HG03280 (cell line): ENCODE data around the gene TTLL13.

ENCODE experiments used
- ATAC-seq: cut with Tn5 transposase; IDR thresholded peaks from one replicate; pipeline ENCODE4 v1.9.1; 2021; ENCODE audit warnings: mild to moderate bottlenecking, moderate library complexity; ENCODE audit not compliant: unreplicated experiment

The TTLL13 gene

DNA sequence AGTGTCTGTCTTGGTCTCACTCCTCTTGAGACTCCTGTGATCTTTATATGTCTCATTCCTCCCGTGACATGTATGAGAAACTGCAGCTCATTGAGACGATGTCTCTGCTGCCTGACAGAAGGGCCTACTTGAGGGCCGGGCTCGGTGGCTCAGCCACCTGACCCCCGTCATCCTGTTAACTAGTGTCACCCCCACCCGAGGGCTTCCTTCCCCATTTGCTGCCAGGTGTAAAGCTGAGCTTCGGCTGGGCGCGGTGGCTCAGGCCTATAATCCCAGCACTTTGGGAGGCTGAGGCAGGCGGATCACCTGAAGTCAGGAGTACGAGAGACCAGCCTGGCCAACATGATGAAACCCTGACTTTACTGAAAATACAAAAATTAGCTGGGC, 35.5 kb upstream of the TTLL13 start:
- ATAC-seq: no peak

DNA sequence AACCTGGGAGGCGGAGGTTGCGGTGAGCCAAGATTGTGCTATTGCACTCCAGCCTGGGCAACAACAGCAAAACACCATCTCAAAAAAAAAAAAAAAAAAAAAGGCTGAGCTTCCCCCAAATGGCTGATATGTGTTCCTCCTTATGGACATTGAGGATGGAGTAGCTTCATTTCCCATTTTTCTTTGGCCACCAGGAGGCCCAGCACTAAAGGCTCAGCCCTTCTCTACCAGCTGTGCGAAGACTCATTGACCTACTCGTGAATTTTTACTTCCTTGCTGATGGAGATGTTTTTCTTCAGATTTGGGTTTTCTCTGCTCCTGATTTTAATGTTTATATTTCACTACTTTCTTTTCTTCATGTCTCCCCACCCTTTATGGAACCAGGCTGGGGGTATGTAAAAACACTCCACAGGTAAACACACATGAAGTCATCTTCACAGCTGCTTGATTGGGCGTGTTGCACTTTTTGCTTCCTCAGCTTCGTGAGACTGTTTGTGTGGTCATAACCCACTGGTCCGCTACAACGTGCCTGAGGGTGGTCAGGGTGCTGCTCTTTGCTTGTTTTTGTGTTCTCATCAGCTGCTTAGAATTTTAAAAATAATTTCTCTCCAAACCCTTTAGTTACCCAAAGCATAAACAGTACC, 34.7 kb upstream of the TTLL13 start:
- ATAC-seq: no peak

DNA sequence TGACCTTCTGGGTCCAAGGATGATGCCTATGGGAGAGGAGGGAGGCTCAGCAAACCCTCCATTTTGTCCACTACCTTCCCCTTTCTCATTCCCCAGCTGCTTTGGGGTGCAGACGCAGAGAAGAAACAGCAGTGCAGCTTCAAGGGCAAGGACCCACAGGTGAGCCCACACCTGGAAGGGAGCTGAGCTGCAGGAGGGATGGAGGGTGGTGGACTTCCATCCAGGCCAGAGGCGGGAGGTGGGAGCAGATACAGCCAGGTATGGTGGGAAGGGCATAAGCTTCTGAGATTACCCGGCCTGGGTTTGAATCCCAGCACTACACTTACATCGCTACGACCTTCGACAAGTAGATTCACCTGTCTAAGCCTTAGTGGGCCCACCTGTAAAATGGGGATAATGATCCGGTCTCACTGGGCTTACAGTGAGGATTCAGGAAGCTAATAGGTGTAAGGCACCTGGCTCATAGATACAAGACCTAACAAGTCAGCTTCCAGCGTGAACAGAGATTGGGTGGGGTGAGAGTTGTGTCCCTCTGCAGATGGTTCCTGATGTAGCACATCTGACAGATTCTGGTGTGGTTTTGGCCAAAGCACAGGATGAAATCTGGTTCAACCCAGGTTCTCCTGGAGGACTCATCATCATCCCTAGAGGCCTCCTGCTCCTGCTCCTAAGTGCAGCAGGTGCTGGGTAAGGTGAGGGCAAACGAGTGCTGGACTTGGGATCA, 31.5 kb upstream of the TTLL13 start:
- ATAC-seq: no peak

DNA sequence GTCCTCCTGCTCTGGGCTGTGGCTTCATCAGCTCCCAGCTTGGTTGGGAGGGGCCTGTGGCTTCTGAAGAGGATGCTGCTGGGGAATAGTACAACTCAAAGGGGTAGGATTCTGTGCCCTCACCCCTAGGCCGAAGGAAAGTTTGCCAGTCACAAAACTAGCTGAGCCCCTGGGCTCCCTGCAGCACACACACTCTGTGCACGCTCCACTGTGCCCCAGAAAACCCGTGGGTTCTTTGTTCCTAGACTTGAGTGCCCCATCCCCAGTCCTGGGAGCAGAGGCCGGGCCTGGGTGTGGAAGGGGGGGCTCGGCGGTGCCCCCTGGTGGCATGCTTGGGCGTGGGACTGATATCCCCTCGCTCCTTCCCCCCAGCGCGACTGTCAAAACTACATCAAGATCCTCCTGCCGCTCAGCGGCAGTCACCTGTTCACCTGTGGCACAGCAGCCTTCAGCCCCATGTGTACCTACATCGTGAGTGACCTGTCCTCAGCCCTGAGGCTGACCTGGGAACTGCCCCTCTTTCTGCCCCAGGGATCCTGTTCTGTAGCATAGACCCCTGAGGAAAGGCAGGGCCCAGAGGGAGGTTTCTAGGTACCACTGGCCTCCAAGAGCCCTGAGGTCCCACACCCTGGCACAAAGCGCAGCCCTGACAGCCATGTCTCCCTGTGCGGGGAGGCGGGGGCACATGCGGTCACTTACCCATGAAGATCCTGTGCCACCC, 29.8 kb upstream of the TTLL13 start:
- no peak for ATAC-seq

GRCh38 chr15:90221246-90221900, 28.0 kb upstream of the TTLL13 start:
- no peak for ATAC-seq

DNA sequence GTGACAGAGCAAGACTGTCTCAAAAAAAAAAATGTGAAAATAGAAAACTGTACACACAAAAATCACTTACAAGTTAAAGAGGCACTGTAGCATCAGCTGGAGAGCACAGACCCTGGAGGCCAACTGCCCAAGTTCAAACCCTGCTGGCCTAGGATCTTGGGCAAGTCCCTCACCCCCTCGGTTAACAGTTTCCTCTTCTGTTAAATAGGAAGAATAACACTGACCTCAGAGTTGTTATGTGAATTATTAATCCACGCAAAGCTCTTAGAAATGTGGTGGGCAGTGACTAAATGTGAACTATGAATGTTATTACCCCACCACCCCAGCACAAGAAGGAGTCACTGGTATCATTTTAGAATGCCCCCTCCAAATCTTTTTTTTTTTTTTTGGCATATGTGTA, 26.8 kb upstream of the TTLL13 start:
- ATAC-seq: no peak

GRCh38 chr15:90223441-90224165, 25.8 kb upstream of the TTLL13 start:
- no peak for ATAC-seq

DNA sequence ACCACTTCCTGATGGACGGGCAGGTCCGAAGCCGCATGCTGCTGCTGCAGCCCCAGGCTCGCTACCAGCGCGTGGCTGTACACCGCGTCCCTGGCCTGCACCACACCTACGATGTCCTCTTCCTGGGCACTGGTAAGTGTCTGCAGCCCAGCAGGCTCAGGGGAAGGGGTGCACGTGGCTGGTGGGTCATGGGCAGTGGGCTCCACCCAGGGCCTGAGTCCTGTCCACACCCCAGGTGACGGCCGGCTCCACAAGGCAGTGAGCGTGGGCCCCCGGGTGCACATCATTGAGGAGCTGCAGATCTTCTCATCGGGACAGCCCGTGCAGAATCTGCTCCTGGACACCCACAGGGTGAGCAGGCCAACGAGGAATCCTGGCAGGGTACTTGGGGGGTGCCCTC, 24.3 kb upstream of the TTLL13 start:
- no peak for ATAC-seq

DNA sequence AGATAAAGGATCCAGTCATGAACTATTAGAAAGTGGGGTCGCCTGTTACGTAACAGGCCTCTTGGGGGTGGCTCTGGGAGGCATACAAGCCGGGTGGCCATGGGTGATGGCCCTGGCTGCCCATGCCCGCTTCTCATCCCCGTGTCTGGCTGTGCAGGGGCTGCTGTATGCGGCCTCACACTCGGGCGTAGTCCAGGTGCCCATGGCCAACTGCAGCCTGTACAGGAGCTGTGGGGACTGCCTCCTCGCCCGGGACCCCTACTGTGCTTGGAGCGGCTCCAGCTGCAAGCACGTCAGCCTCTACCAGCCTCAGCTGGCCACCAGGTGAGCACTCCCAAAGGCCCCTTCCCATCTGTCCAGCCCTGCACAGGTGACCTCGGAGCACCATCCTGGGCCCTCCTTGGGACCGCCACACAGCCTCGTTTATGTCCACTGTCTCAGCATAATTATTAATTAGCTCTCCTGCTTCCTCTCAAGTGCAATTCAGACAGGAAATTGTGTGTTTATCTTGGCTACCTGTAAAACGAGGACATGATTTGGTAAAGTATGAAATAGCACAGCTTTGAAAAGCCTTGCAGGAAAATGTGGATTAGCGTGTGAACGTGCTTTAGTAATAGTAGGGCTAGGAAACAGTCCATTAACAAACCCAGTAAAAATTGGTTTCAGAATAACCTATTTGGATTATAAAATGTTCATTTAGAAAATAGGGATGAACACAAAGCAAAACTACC, 23.7 kb upstream of the TTLL13 start:
- no peak for ATAC-seq

- ATAC-seq: no peak
Observed at GRCh38 chr15:90227336-90227735, 22.0 kb upstream of the TTLL13 start.

GRCh38 chr15:90227816-90228772, 21.3 kb upstream of the TTLL13 start:
- no peak for ATAC-seq

GRCh38 chr15:90228960-90229359, 20.4 kb upstream of the TTLL13 start:
- no peak for ATAC-seq

DNA sequence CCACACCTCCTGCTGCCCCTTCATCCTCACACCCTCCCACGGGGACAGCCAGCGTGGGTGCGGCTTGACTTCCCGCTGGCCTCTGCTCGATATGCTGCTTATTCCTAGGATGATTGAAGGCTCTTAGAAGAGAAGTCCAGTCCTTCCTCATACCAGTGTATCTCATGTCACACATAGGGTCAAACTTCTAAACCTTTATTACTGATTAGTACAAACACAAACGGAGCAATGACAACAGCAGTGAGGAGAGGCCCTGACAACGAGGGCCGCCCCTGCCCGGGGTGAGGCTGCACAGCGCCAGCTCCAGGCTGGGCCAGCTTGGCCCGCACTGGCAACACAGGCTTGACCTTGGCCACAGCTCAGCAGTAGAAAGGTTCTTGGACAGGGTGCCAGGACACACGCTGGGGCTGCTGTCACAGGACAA, 19.3 kb upstream of the TTLL13 start:
- ATAC-seq: no peak

DNA sequence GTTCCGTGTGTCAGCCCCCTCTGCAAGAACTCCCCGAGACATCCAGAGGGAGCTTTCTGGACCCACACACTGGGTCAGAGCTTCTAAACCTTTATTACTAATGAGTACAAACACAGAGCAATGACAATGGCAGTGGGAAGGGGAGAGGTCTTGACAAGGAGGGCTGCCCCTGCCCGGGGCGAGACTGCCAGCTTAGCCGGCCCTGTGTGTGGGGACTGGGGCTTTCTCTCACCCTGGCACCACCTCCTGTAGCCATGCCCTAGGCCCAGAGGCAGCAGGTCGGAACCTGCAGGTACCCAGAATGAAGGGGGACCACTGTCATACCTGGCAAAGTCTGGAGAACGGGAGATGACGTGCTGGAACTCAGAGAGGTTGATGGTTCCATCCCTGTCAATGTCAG, 18.7 kb upstream of the TTLL13 start:
- ATAC-seq: no peak

DNA sequence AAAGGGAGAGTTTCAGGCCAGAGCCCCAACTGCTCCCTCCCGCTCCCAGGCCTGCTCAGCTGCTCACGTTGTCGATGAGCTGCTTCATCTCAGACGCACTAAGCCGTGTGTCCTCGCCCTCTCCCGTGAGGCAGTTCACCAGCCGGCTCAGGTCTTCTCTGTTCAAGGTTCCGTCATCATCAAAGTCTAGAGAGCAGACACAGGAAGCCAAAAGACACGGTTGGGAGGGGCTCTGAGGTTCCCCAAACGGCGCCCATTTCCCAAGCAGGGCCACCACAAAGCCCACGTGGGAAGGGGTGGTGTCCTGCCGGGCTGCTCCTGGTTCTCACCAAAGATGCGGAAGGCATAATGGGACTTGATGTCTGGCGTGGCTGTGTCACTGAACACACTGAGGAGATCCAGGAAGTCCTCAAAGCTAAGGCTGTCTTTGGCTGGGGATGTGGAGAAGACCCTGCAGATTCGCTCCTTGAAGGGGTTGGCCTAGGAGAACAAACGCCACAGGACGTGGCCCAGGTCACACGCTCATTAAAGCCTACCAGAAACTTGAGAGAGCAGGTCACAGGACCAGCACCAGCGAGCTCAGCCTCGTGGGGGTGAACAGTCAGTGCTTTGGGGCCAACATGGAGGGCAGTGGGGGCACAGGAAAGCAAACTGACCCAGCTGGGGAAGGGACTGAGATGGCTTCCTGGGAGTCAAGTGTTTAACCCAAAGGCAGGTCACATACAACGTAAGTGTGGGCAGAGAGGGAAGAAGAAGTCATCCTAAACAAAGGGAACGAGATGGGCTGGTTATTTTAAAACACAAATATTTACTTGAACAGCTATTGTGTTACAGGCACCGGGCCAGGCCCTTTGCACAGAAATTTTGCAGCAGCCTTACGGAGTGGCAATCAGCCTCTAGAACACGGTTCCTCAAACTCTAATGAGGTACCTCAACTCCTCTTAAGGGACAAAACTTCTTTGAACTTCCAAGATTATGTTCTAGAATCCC, 18.0 kb upstream of the TTLL13 start:
- ATAC-seq: no peak

DNA sequence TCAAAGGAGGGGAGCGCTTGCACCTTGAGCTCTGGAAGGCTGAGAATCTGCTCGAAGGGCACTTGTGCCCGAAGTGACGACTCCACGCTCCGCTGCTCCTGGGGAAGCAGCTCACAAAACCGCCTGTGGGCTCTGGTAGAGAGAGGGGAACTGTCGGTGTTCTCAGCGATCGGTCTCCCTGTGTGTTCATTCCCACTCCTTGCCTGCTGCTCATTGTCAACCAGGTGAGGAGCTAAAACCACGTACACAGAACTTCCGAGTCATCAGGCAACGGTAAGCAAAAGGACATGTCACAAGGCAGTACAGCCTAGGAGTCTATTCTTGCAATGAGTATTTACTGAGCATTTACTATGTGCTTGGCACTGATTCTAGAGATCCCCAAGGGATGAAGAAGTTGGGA, 17.2 kb upstream of the TTLL13 start:
- no peak for ATAC-seq

DNA sequence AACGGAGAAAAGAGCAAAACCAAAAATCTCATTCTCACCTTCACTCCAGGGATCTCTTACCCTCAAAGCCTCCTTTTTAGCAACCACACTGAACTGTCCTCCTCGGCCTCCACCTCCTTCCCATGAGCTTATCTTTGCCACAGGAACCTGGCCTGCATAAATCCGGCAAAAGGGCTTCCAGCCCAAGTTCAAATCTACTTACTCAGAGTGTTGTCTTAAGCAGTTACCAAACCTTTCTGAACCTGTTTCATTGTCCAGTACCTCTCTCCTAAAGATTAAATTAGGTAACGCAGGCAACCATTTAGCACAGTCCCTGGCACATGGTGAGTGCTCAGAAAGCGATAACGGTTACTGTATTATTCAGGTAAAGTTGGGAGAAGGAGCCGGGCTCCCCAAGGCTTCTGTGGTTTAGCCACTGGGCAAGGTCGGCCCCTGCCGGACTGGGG, 16.4 kb upstream of the TTLL13 start:
- ATAC-seq: no peak
